ENCODE results near the gene HOXC13. TPM values are rescaled to one million over a fixed set of nuclear protein-coding genes. Genes with fewer than 3 reads are reported as not detected.

The HOXC13 gene
- total and polyA plus RNA-seq, 9 of the 15 experiments (the other 6 are each of a cell fraction or from before 2014, with no cell fraction given): 0.03 to 0.29 (median 0.17) TPM; not detected in 2

DNA sequence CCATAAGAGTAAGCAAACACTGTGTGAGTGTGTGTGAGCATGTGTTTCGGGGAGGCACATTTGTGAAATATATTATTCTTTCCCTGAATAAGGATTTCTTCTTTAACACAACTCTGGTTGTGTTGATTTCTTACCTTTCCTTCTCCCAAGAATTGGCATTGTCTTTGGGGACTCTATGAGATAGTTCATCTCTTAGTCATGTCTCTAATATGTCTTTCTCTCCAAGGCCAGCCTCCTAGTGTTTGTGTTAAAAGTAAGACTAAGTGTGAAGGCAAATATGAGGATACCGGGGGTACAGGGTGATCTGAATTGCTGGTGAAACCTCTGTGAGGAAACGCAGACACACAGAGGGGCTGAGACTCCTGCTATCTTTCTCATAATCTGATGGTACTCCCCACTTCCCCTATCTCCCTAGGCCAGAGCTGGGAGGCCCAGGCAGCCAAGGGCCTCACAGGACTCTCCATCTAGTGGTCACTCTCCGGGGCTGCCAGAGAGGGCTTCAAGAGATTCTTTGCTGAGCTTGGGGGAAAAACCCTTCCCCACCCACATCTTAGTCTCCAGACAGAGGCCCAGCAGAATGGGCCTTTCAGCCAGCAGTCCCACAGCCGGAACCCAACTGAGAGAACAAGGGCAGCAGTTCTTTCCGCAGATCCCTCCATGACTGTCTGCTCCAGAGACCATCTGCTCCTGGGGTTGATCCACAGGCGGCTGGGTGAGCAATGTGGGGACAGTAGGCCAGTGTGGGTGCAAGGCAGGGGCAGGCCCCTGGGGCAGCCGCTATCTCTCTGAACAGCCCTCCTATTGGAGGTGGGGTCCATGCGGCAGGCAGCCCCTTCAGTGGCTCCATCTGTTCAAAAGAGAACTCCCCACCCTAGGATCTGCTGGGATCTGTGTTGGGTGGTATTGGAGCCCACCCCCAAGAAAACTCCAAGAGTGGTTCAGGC, 10.3 kb downstream of the HOXC13 start (continued):
- TF ChIP-seq, protein P1, sequence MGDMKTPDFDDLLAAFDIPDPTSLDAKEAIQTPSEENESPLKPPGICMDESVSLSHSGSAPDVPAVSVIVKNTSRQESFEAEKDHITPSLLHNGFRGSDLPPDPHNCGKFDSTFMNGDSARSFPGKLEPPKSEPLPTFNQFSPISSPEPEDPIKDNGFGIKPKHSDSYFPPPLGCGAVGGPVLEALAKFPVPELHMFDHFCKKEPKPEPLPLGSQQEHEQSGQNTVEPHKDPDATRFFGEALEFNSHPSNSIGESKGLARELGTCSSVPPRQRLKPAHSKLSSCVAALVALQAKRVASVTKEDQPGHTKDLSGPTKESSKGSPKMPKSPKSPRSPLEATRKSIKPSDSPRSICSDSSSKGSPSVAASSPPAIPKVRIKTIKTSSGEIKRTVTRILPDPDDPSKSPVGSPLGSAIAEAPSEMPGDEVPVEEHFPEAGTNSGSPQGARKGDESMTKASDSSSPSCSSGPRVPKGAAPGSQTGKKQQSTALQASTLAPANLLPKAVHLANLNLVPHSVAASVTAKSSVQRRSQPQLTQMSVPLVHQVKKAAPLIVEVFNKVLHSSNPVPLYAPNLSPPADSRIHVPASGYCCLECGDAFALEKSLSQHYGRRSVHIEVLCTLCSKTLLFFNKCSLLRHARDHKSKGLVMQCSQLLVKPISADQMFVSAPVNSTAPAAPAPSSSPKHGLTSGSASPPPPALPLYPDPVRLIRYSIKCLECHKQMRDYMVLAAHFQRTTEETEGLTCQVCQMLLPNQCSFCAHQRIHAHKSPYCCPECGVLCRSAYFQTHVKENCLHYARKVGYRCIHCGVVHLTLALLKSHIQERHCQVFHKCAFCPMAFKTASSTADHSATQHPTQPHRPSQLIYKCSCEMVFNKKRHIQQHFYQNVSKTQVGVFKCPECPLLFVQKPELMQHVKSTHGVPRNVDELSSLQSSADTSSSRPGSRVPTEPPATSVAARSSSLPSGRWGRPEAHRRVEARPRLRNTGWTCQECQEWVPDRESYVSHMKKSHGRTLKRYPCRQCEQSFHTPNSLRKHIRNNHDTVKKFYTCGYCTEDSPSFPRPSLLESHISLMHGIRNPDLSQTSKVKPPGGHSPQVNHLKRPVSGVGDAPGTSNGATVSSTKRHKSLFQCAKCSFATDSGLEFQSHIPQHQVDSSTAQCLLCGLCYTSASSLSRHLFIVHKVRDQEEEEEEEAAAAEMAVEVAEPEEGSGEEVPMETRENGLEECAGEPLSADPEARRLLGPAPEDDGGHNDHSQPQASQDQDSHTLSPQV (IDR thresholded peaks at IDR 0.05): no peak
- TF ChIP-seq TCF3 (CRISPR knock-in tag; IDR thresholded peaks at IDR 0.05) (peak; percentile 78), ZNF282 (CRISPR knock-in tag; IDR thresholded peaks at IDR 0.05) (no peak), POLR3G (IDR thresholded peaks at IDR 0.05; ENCODE audit: extremely low read depth, insufficient read length, insufficient replicate concordance) (no peak), KAT8 (IDR thresholded peaks at IDR 0.05; ENCODE audit: low read depth) (no peak), GABPB2 (CRISPR knock-in tag; conservative IDR thresholded peaks at IDR 0.05) (no peak), HDAC1 (IDR thresholded peaks at IDR 0.05) (no peak), ZNF24 (IDR thresholded peaks at IDR 0.05) (no peak), HNRNPH1 (optimal IDR thresholded peaks at IDR 0.05; ENCODE audit: low read depth, low read length) (no peak)
- TF ChIP-seq, protein P2, sequence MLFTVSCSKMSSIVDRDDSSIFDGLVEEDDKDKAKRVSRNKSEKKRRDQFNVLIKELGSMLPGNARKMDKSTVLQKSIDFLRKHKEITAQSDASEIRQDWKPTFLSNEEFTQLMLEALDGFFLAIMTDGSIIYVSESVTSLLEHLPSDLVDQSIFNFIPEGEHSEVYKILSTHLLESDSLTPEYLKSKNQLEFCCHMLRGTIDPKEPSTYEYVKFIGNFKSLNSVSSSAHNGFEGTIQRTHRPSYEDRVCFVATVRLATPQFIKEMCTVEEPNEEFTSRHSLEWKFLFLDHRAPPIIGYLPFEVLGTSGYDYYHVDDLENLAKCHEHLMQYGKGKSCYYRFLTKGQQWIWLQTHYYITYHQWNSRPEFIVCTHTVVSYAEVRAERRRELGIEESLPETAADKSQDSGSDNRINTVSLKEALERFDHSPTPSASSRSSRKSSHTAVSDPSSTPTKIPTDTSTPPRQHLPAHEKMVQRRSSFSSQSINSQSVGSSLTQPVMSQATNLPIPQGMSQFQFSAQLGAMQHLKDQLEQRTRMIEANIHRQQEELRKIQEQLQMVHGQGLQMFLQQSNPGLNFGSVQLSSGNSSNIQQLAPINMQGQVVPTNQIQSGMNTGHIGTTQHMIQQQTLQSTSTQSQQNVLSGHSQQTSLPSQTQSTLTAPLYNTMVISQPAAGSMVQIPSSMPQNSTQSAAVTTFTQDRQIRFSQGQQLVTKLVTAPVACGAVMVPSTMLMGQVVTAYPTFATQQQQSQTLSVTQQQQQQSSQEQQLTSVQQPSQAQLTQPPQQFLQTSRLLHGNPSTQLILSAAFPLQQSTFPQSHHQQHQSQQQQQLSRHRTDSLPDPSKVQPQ (CRISPR knock-in tag; IDR thresholded peaks at IDR 0.05; ENCODE audit: borderline replicate concordance): no peak
- TF ChIP-seq, protein P3, sequence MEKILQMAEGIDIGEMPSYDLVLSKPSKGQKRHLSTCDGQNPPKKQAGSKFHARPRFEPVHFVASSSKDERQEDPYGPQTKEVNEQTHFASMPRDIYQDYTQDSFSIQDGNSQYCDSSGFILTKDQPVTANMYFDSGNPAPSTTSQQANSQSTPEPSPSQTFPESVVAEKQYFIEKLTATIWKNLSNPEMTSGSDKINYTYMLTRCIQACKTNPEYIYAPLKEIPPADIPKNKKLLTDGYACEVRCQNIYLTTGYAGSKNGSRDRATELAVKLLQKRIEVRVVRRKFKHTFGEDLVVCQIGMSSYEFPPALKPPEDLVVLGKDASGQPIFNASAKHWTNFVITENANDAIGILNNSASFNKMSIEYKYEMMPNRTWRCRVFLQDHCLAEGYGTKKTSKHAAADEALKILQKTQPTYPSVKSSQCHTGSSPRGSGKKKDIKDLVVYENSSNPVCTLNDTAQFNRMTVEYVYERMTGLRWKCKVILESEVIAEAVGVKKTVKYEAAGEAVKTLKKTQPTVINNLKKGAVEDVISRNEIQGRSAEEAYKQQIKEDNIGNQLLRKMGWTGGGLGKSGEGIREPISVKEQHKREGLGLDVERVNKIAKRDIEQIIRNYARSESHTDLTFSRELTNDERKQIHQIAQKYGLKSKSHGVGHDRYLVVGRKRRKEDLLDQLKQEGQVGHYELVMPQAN (IDR thresholded peaks at IDR 0.05; ENCODE audit: borderline replicate concordance): no peak
- TF ChIP-seq, protein P4, sequence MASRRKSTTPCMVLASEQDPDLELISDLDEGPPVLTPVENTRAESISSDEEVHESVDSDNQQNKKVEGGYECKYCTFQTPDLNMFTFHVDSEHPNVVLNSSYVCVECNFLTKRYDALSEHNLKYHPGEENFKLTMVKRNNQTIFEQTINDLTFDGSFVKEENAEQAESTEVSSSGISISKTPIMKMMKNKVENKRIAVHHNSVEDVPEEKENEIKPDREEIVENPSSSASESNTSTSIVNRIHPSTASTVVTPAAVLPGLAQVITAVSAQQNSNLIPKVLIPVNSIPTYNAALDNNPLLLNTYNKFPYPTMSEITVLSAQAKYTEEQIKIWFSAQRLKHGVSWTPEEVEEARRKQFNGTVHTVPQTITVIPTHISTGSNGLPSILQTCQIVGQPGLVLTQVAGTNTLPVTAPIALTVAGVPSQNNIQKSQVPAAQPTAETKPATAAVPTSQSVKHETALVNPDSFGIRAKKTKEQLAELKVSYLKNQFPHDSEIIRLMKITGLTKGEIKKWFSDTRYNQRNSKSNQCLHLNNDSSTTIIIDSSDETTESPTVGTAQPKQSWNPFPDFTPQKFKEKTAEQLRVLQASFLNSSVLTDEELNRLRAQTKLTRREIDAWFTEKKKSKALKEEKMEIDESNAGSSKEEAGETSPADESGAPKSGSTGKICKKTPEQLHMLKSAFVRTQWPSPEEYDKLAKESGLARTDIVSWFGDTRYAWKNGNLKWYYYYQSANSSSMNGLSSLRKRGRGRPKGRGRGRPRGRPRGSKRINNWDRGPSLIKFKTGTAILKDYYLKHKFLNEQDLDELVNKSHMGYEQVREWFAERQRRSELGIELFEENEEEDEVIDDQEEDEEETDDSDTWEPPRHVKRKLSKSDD (conservative IDR thresholded peaks at IDR 0.05; ENCODE audit: low read length): no peak
- TF ChIP-seq, protein P5, sequence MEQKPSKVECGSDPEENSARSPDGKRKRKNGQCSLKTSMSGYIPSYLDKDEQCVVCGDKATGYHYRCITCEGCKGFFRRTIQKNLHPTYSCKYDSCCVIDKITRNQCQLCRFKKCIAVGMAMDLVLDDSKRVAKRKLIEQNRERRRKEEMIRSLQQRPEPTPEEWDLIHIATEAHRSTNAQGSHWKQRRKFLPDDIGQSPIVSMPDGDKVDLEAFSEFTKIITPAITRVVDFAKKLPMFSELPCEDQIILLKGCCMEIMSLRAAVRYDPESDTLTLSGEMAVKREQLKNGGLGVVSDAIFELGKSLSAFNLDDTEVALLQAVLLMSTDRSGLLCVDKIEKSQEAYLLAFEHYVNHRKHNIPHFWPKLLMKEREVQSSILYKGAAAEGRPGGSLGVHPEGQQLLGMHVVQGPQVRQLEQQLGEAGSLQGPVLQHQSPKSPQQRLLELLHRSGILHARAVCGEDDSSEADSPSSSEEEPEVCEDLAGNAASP (IDR thresholded peaks at IDR 0.05): no peak

Measured in K562 (cell line).